HepG2 (cell line): ENCODE measurements around the gene NYNRIN. TPM values are rescaled to one million over a fixed set of nuclear protein-coding genes. Genes with fewer than 3 reads are reported as not detected.

Source experiments
- ATAC-seq: fragments of 200-7000 bp; cut with Tn5 transposase; 3 replicates; pipeline ENCODE4 v1.9.1; 2020; ENCODE audit warnings: mild to moderate bottlenecking, moderate library complexity
- BruUV-seq: library from RNA; stranded (reverse); fragments of 400-500 nt; replicated peaks from 2 replicates; lab custom pipeline; 2021; lab: Mats Ljungman, UMichigan
- CTCF ChIA-PET: fragments of 300-600 bp; formaldehyde crosslinking; extraction: SDS; loops from one replicate; lab custom pipeline; 2021; ENCODE audit warnings: low total read pairs, inconsistent platforms, low intra/inter-chr PET ratio; lab: Yijun Ruan, JAX
- POLR2A ChIA-PET: fragments of 350-600 bp; sonication (Branson Sonifier 250); formaldehyde crosslinking; loops from one replicate; lab custom pipeline; 2020; ENCODE audit warnings: antibody characterized with exemption, inconsistent platforms; lab: Yijun Ruan, JAX
- DNase-seq: peaks from one replicate; pipeline ENCODE4 v3.0.0-alpha.2; 2015; ENCODE audit warnings: low spot score
- FAIRE-seq: peaks from 3 replicates; lab custom pipeline; 2011; peaks lifted over from hg19 to GRCh38; lab: Jason Lieb, UNC
- H2AFZ ChIP-seq: one replicate; pipeline ENCODE4 v1.6.1; 2011; ENCODE audit warnings: low read length, inconsistent platforms
- H3K27ac ChIP-seq: fragments of 300-600 bp; 3 replicates; pipeline ENCODE4 v1.8.0; 2011; ENCODE audit warnings: mixed run types, mild to moderate bottlenecking, mixed read lengths, low read length, inconsistent platforms; ENCODE audit not compliant: insufficient read depth; ENCODE audit errors: extremely low read length
- H3K27me3 ChIP-seq, 2 experiments: fragments of 200-600 bp in 1 of 2; 2 replicates in 1 of 2; 3 replicates in 1 of 2; pipeline versions ENCODE4 v1.6.0 to v1.8.0; 2011; ENCODE audit warnings: low read length in 2 of 2, mild to moderate bottlenecking in 2 of 2, moderate library complexity in 2 of 2, inconsistent platforms in 1 of 2; ENCODE audit not compliant: insufficient read depth in 2 of 2, control insufficient read depth in 1 of 2
- H3K36me3 ChIP-seq, 2 experiments: fragments of 200-600 bp in 1 of 2; replicated peaks in 1 of 2; 2 replicates in 1 of 2; 3 replicates in 1 of 2; pipeline versions ENCODE4 v1.5.1 to v1.8.0; 2011; ENCODE audit warnings: low read length in 2 of 2, inconsistent platforms in 1 of 2; ENCODE audit not compliant: insufficient read depth in 2 of 2, control insufficient read depth in 1 of 2
- H3K4me1 ChIP-seq: 2 replicates; pipeline ENCODE4 v1.5.1; 2012; ENCODE audit warnings: low read length, inconsistent platforms; ENCODE audit not compliant: insufficient read depth
- H3K4me2 ChIP-seq: 2 replicates; pipeline ENCODE4 v1.6.0; 2011; ENCODE audit warnings: low read depth, low read length, inconsistent platforms
- H3K4me3 ChIP-seq, 3 experiments: fragments of 200-600 bp in 1 of 3; sonication (generic), shearing (Covaris generic) in 1 of 3; replicated peaks in 1 of 3; 2 replicates each; pipeline ENCODE4 v1.5.1; 2011 to 2016; ENCODE audit warnings: low read length in 3 of 3, inconsistent platforms in 2 of 3, low read depth in 2 of 3, mild to moderate bottlenecking in 2 of 3, control low read depth in 1 of 3, mixed read lengths in 1 of 3; ENCODE audit not compliant: insufficient read depth in 1 of 3
- H3K79me2 ChIP-seq: one replicate; pipeline ENCODE4 v1.6.1; 2011; ENCODE audit warnings: low read length, inconsistent platforms; ENCODE audit not compliant: insufficient read depth
- H3K9ac ChIP-seq: 2 replicates; pipeline ENCODE4 v1.6.0; 2011; ENCODE audit warnings: mild to moderate bottlenecking, low read depth, low read length, inconsistent platforms; ENCODE audit not compliant: insufficient read depth
- H3K9me3 ChIP-seq: 2 replicates; pipeline ENCODE4 v1.5.1; 2012; ENCODE audit warnings: mild to moderate bottlenecking, low read length
- H4K20me1 ChIP-seq: 2 replicates; pipeline ENCODE4 v1.6.0; 2011; ENCODE audit warnings: inconsistent platforms, mild to moderate bottlenecking, low read length, moderate library complexity; ENCODE audit not compliant: insufficient read depth
- BCL3 ChIP-seq: sonication (generic); formaldehyde crosslinking; IDR thresholded peaks from 2 replicates; pipeline ENCODE4 v1.5.1; 2020; ENCODE audit warnings: mild to moderate bottlenecking, missing genetic modification reagents, moderate library complexity
- CHCHD3 ChIP-seq: sonication (generic); formaldehyde crosslinking; IDR thresholded peaks from 2 replicates; pipeline ENCODE4 v1.8.0; 2022; ENCODE audit warnings: mild to moderate bottlenecking, missing genetic modification reagents, moderate library complexity
- FOXP1 ChIP-seq, 2 experiments: fragments of 450-650 bp in 1 of 2; IDR thresholded peaks; 2 replicates each; pipeline ENCODE4 v1.6.1; 2017 to 2018; ENCODE audit warnings: antibody characterized with exemption in 1 of 2
- KDM5B ChIP-seq: sonication (generic); formaldehyde crosslinking; IDR thresholded peaks from 2 replicates; pipeline ENCODE4 v1.4.0; 2020; ENCODE audit warnings: missing genetic modification reagents, mild to moderate bottlenecking, borderline replicate concordance
- NRL ChIP-seq: sonication (generic); formaldehyde crosslinking; IDR thresholded peaks from 2 replicates; pipeline ENCODE4 v1.5.0; 2020; ENCODE audit warnings: missing genetic modification reagents, mild to moderate bottlenecking, moderate library complexity, borderline replicate concordance
- PHF20 ChIP-seq: sonication (generic); formaldehyde crosslinking; IDR thresholded peaks from 2 replicates; pipeline ENCODE4 v1.5.0; 2020; ENCODE audit warnings: mild to moderate bottlenecking, missing genetic modification reagents
- SAFB2 ChIP-seq: sonication (generic); formaldehyde crosslinking; IDR thresholded peaks from 2 replicates; pipeline ENCODE4 v1.5.1; 2020; ENCODE audit warnings: missing genetic modification reagents, low read depth, mild to moderate bottlenecking, borderline replicate concordance
- TEAD2 ChIP-seq: sonication (generic); formaldehyde crosslinking; IDR thresholded peaks from 2 replicates; pipeline ENCODE4 v1.9.0; 2021; ENCODE audit warnings: missing genetic modification reagents
- TEAD3 ChIP-seq: optimal IDR thresholded peaks from 2 replicates; pipeline ENCODE3; 2016; ENCODE audit warnings: borderline replicate concordance
- ZNF446 ChIP-seq: sonication (generic); formaldehyde crosslinking; IDR thresholded peaks from 2 replicates; pipeline ENCODE4 v1.5.0; 2020; ENCODE audit warnings: mild to moderate bottlenecking, missing genetic modification reagents
- ZNF501 ChIP-seq: sonication (generic); formaldehyde crosslinking; IDR thresholded peaks from 2 replicates; pipeline ENCODE4 v1.5.1; 2020; ENCODE audit warnings: mild to moderate bottlenecking, moderate library complexity, missing genetic modification reagents
- ZNF546 ChIP-seq: sonication (generic); formaldehyde crosslinking; conservative IDR thresholded peaks from 2 replicates; pipeline ENCODE4 v1.8.1; 2023; ENCODE audit warnings: mild to moderate bottlenecking, missing genetic modification reagents
- ZNF598 ChIP-seq: sonication (generic); formaldehyde crosslinking; IDR thresholded peaks from 2 replicates; pipeline ENCODE4 v1.5.1; 2020; ENCODE audit warnings: mild to moderate bottlenecking, missing genetic modification reagents, borderline replicate concordance
- ZNF724P ChIP-seq: sonication (generic); formaldehyde crosslinking; IDR thresholded peaks from 2 replicates; pipeline ENCODE4 v1.8.0; 2022; ENCODE audit warnings: missing genetic modification reagents, borderline replicate concordance
- WGBS: methylation state at CpG from one replicate; pipeline ENCODE4 v1.1.6; 2017; ENCODE audit warnings: low lambda C conversion rate; 5-methylcytosine and 5-hydroxymethylcytosine counted together
- in situ Hi-C: cut with HindIII; loops from 2 replicates; pipeline ENCODE4 v1.10.0; 2017; ENCODE audit warnings: low pct_unique_long_range_greater_than_20kb; ENCODE audit not compliant: extremely low pct_ligation_motif_present
- intact Hi-C: fragments of 100-400 bp; cut with micrococcal nuclease; formaldehyde crosslinking; loops from one replicate; pipeline ENCODE4 v1.10.0; 2022; ENCODE audit not compliant: unreplicated experiment
- polyA plus RNA-seq, 8 experiments: library from polyadenylated mRNA; depleted of rRNA in 3 of 8; stranded (reverse) in 7 of 8; unstranded in 1 of 8; fragments of >200 nt; fragmentation: Illumina TruSeq in 4 of 8; extraction: Trizol in 4 of 8; gene quantifications; 2 replicates each; pipeline versions ENCODE4 v1.2.1 to v1.2.3, GENCODE V29; 2011 to 2016; ENCODE audit warnings: low read depth in 4 of 8, missing spikeins in 1 of 8, mixed read lengths in 1 of 8; ENCODE audit not compliant: insufficient read depth in 1 of 8
- total RNA-seq, 5 experiments: library from RNA; depleted of rRNA; stranded (reverse); fragments of >200 nt; fragmentation: Illumina TruSeq; extraction: Trizol; gene quantifications; 2 replicates each; pipeline ENCODE4 v1.2.3, GENCODE V29; 2016; ENCODE audit warnings: low read depth in 1 of 5
- TF ChIP-seq, protein P1 (sequence below): sonication (generic); formaldehyde crosslinking; IDR thresholded peaks from 2 replicates; pipeline ENCODE4 v1.5.0; 2020; ENCODE audit warnings: mild to moderate bottlenecking, missing genetic modification reagents

Gene NYNRIN
- total and polyA plus RNA-seq, 2 of the 13 experiments (the other 11 are each of a cell fraction or from before 2014, with no cell fraction given): 0.63 to 1.1 TPM

GRCh38 chr14:24397639-24398292 lies 1.0 kb upstream of the NYNRIN start:
- Histone ChIP-seq H3K9me3 (no peaks in the 10 kb centered on the region), H3K4me2 (peak overlapping the region; percentile 83), H2AFZ (peak overlapping the region; percentile 0), H3K9ac (no peak overlapping the region), H3K79me2 (no peaks in the 10 kb centered on the region), H3K27me3 (peaks cover 14 to 63% of the 10 kb centered on the region in 2 experiments; a peak in 4 of 5 replicates), H4K20me1 (no peaks in the 10 kb centered on the region), H3K27ac (no peak overlapping the region), H3K36me3 (no peaks in the 10 kb centered on the region), H3K4me1 (peaks cover 43% of the 10 kb centered on the region), H3K4me3 (peak overlapping the region in 1 of 3 experiments; percentile 74; a peak in 2 of 6 replicates)
- ATAC-seq (peak; percentile 3), FAIRE-seq (no peak), DNase-seq (no peak)
- CTCF ChIA-PET: no interaction called here
- WGBS: 7% methylated on average over 6 of the region's 6 CpGs
- in situ Hi-C loops: no loop called here
- intact Hi-C loops: loop anchor here (2.0 kb wide), 1 partner anchor 33 kb away; no protein-coding TSS in a partner anchor
- no TSS peak for BruUV-seq
- POLR2A ChIA-PET: interaction anchor here (2.9 to 3.3 kb wide), 2 partner anchors 30 to 34 kb away, joined by 16 to 17 read pairs; no protein-coding TSS in a partner anchor
- TF ChIP-seq PHF20 (CRISPR knock-in tag) (peak; percentile 27; the same call in 1 of the 2 replicates), FOXP1 (IDR thresholded peaks at IDR 0.05) (no peak), FOXP1 (CRISPR knock-in tag; IDR thresholded peaks at IDR 0.05) (no peak), TEAD2 (CRISPR knock-in tag) (0 out of 2 replicates have a peak, but pooled peaks have one; percentile 32), BCL3 (CRISPR knock-in tag) (peak; percentile 69; the same call in 1 of the 2 replicates), KDM5B (0 out of 2 replicates have a peak, but pooled peaks have one; percentile 33), SAFB2 (peak; percentile 13; the same call in 1 of the 2 replicates), ZNF501 (CRISPR knock-in tag) (0 out of 2 replicates have a peak, but pooled peaks have one; percentile 37), ZNF598 (CRISPR knock-in tag) (peak; percentile 62; the same call in 1 of the 2 replicates), ZNF546 (no peak), CHCHD3 (CRISPR knock-in tag) (no peak), TEAD3 (CRISPR knock-in tag) (no peak), NRL (CRISPR knock-in tag) (0 out of 2 replicates have a peak, but pooled peaks have one; percentile 26), ZNF724P (peak; percentile 20; the same call in 1 of the 2 replicates), ZNF446 (CRISPR knock-in tag) (peak; percentile 57; the same call in 1 of the 2 replicates)
- TF ChIP-seq, protein P1, sequence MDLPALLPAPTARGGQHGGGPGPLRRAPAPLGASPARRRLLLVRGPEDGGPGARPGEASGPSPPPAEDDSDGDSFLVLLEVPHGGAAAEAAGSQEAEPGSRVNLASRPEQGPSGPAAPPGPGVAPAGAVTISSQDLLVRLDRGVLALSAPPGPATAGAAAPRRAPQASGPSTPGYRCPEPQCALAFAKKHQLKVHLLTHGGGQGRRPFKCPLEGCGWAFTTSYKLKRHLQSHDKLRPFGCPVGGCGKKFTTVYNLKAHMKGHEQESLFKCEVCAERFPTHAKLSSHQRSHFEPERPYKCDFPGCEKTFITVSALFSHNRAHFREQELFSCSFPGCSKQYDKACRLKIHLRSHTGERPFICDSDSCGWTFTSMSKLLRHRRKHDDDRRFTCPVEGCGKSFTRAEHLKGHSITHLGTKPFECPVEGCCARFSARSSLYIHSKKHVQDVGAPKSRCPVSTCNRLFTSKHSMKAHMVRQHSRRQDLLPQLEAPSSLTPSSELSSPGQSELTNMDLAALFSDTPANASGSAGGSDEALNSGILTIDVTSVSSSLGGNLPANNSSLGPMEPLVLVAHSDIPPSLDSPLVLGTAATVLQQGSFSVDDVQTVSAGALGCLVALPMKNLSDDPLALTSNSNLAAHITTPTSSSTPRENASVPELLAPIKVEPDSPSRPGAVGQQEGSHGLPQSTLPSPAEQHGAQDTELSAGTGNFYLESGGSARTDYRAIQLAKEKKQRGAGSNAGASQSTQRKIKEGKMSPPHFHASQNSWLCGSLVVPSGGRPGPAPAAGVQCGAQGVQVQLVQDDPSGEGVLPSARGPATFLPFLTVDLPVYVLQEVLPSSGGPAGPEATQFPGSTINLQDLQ (CRISPR knock-in tag): 0 out of 2 replicates have a peak, but pooled peaks have one; percentile 52
